HPDE6-E6E7 (cell line): ENCODE data around the gene RETSAT.
"Not testable (repeated sequence)": the region's sequence is repeated elsewhere in the genome, so short reads cannot be mapped to it uniquely, and the experiment has no call there.

Experiments used
- DNase-seq: peaks from one replicate; pipeline ENCODE4 v3.0.0; 2011; ENCODE audit warnings: missing footprints; ENCODE audit errors: extremely low spot score

The RETSAT gene

GRCh38 chr2:85378257-85378656 is 23.9 kb upstream of the RETSAT start:
- no peak for DNase-seq

GRCh38 chr2:85377083-85377482 is 22.8 kb upstream of the RETSAT start:
- no peak for DNase-seq

GRCh38 chr2:85376291-85377065 is 22.1 kb upstream of the RETSAT start:
- DNase-seq: no peak

GRCh38 chr2:85371045-85371444 is 16.7 kb upstream of the RETSAT start:
- no peak for DNase-seq

- no peak for DNase-seq
These were observed 15.2 kb upstream of the RETSAT start for GRCh38 chr2:85369500-85369899.

GRCh38 chr2:85368921-85369320 is 14.6 kb upstream of the RETSAT start:
- DNase-seq: no peak

GRCh38 chr2:85367180-85367579 is 12.9 kb upstream of the RETSAT start:
- no peak for DNase-seq

- DNase-seq: not testable (repeated sequence)
These were observed 8.5 kb upstream of the RETSAT start for GRCh38 chr2:85362653-85363387.

- DNase-seq: no peak
These were observed 3.4 kb upstream of the RETSAT start for GRCh38 chr2:85357736-85358135.

GRCh38 chr2:85356186-85356585 is 1.9 kb upstream of the RETSAT start:
- no peak for DNase-seq

- no peak for DNase-seq
These were observed 1.2 kb upstream of the RETSAT start for GRCh38 chr2:85355521-85355920.

GRCh38 chr2:85355073-85355410 is 714 bp upstream of the RETSAT start:
- DNase-seq: peak; percentile 19

GRCh38 chr2:85353876-85354285 is 447 bp downstream of the RETSAT start:
- DNase-seq: peak; percentile 54

- DNase-seq: no peak
These were observed 6.7 kb downstream of the RETSAT start for GRCh38 chr2:85347599-85347998.

- no peak for DNase-seq
These were observed 9.9 kb downstream of the RETSAT start for GRCh38 chr2:85344356-85344954.

GRCh38 chr2:85343207-85343895 is 11.0 kb downstream of the RETSAT start:
- DNase-seq: not testable (repeated sequence)

GRCh38 chr2:85342156-85342555 is 12.2 kb downstream of the RETSAT start:
- DNase-seq: no peak

- no peak for DNase-seq
These were observed 12.9 kb downstream of the RETSAT start for GRCh38 chr2:85341269-85342029.

- no peak for DNase-seq
These were observed 14.1 kb downstream of the RETSAT start for GRCh38 chr2:85340034-85340892.

- no peak for DNase-seq
These were observed 19.4 kb downstream of the RETSAT start for GRCh38 chr2:85334928-85335327.

GRCh38 chr2:85333877-85334276 is 20.5 kb downstream of the RETSAT start:
- not testable (repeated sequence) for DNase-seq
